PC-3 (cell line): ENCODE measurements around the gene WDR7.

ENCODE experiments used
- EZH2 ChIP-seq: fragments of 300-600 bp; sonication (generic); IDR thresholded peaks from one replicate; pipeline ENCODE4 v1.6.1; 2017; ENCODE audit warnings: antibody characterized with exemption, mild to moderate bottlenecking, low read length; ENCODE audit not compliant: unreplicated experiment
- TF ChIP-seq, protein P1 (sequence below): fragments of 300-600 bp; sonication (generic); conservative IDR thresholded peaks from 2 replicates; pipeline ENCODE4 v1.5.1; 2017; ENCODE audit warnings: antibody characterized with exemption, low read depth, mild to moderate bottlenecking, low read length

- TF ChIP-seq, protein P1, sequence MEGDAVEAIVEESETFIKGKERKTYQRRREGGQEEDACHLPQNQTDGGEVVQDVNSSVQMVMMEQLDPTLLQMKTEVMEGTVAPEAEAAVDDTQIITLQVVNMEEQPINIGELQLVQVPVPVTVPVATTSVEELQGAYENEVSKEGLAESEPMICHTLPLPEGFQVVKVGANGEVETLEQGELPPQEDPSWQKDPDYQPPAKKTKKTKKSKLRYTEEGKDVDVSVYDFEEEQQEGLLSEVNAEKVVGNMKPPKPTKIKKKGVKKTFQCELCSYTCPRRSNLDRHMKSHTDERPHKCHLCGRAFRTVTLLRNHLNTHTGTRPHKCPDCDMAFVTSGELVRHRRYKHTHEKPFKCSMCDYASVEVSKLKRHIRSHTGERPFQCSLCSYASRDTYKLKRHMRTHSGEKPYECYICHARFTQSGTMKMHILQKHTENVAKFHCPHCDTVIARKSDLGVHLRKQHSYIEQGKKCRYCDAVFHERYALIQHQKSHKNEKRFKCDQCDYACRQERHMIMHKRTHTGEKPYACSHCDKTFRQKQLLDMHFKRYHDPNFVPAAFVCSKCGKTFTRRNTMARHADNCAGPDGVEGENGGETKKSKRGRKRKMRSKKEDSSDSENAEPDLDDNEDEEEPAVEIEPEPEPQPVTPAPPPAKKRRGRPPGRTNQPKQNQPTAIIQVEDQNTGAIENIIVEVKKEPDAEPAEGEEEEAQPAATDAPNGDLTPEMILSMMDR, result no peak
- TF ChIP-seq EZH2, result no peak
These were observed 174.2 kb downstream of the WDR7 start for GRCh38 chr18:56825321-56825720.
